Measurements from ENCODE around the gene UBR3.

The UBR3 gene

GRCh38 chr2:169979025-169979424 is 151.8 kb downstream of the UBR3 start:
- Histone ChIP-seq H3K9me2 (replicated peaks; ENCODE audit: low read depth, low read length) (no peaks in the 10 kb centered on the region), H3K27me3 (ENCODE audit: insufficient read depth, low read length, poor library complexity, severe bottlenecking) (no peaks in the 10 kb centered on the region), H3F3A (ENCODE audit: low read depth) (no peaks in the 10 kb centered on the region), H2AFZ (ENCODE audit: low read length) (no peak overlapping the region), H3K36me3 (ENCODE audit: insufficient read depth, low read length) (peaks cover 17% of the 10 kb centered on the region; the same call in 1 of the 2 replicates), H3K4me3 (ENCODE audit: low read length, poor library complexity, severe bottlenecking) (no peak overlapping the region), H3K9me3 (ENCODE audit: insufficient read depth, low read depth, low read length) (peaks cover 17% of the 10 kb centered on the region; the same call in 1 of the 2 replicates), H3K4me1 (ENCODE audit: insufficient read depth, low read length, poor library complexity, severe bottlenecking) (no peaks in the 10 kb centered on the region), H3K79me2 (ENCODE audit: insufficient read depth, low read length) (no peaks in the 10 kb centered on the region), H4K20me1 (ENCODE audit: insufficient read depth, low read length, poor library complexity, severe bottlenecking) (no peaks in the 10 kb centered on the region), H3K9ac (ENCODE audit: low read depth, low read length, poor library complexity, severe bottlenecking) (no peak overlapping the region), H3K4me2 (ENCODE audit: low read depth, low read length, poor library complexity, severe bottlenecking) (no peak overlapping the region)
- TF ChIP-seq CTCF (conservative IDR thresholded peaks at IDR 0.05; ENCODE audit: low read length) (no peak), EZH2phosphoT487 (IDR thresholded peaks at IDR 0.05; ENCODE audit: borderline replicate concordance) (no peak)

DNA sequence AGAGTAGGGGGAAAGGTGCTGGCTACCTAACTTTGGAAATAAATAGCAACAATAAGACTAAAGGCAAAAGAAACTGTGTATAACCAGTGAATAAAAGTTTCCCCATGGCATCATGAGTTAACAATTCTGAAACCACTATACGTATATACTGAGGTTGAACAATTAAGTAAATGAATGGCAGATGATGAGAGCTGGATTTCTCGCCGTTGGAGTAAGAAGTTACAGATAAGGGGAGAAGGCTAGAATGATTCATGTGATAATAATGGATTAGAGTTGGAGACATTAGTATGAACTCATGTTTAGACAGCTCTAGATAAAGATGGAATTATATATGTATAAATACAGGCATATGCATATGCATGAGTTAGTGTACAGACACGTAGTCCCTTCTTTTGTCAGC is 152.7 kb downstream of the UBR3 start:
- no peaks in the 10 kb centered on the region for H3K79me2 ChIP-seq (ENCODE audit: insufficient read depth, low read length)
- peaks cover 17% of the 10 kb centered on the region; the same call in 1 of the 2 replicates for H3K36me3 ChIP-seq (ENCODE audit: insufficient read depth, low read length)
- no peaks in the 10 kb centered on the region for H4K20me1 ChIP-seq (ENCODE audit: insufficient read depth, low read length, poor library complexity, severe bottlenecking)
- H3K4me2 ChIP-seq (ENCODE audit: low read depth, low read length, poor library complexity, severe bottlenecking): no peak overlapping the region
- no peaks in the 10 kb centered on the region for H3F3A ChIP-seq (ENCODE audit: low read depth)
- no peak overlapping the region for H3K9ac ChIP-seq (ENCODE audit: low read depth, low read length, poor library complexity, severe bottlenecking)
- no peaks in the 10 kb centered on the region for H3K27me3 ChIP-seq (ENCODE audit: insufficient read depth, low read length, poor library complexity, severe bottlenecking)
- H2AFZ ChIP-seq (ENCODE audit: low read length): no peak overlapping the region
- TF ChIP-seq CTCF (conservative IDR thresholded peaks at IDR 0.05; ENCODE audit: low read length): no peak
- no peak for TF ChIP-seq EZH2phosphoT487 (IDR thresholded peaks at IDR 0.05; ENCODE audit: borderline replicate concordance)
- peaks cover 17% of the 10 kb centered on the region; the same call in 1 of the 2 replicates for H3K9me3 ChIP-seq (ENCODE audit: insufficient read depth, low read depth, low read length)
- H3K4me1 ChIP-seq (ENCODE audit: insufficient read depth, low read length, poor library complexity, severe bottlenecking): no peaks in the 10 kb centered on the region
- H3K9me2 ChIP-seq (replicated peaks; ENCODE audit: low read depth, low read length): no peaks in the 10 kb centered on the region
- no peak overlapping the region for H3K4me3 ChIP-seq (ENCODE audit: low read length, poor library complexity, severe bottlenecking)

DNA sequence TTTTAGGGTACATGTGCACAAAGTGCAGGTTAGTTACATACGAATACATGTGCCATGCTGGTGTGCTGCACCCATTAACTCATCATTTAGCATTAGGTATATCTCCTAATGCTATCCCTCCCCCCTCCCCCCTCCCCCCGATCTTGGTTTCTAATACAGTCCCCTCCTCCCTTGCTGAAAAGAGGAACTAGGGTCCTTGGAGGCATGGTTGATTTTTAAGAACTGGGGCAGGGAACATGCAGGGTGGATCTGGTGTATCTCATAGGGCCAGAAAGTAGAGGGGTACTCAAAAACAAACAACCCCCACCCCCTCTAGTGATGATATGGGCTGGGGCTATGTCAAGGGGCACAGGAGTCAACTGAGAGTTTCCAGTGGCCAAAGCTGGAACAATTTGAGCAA is 153.4 kb downstream of the UBR3 start:
- H3K4me2 ChIP-seq (ENCODE audit: low read depth, low read length, poor library complexity, severe bottlenecking): no peak overlapping the region
- H3K9me2 ChIP-seq (replicated peaks; ENCODE audit: low read depth, low read length): no peaks in the 10 kb centered on the region
- peaks cover 17% of the 10 kb centered on the region; the same call in 1 of the 2 replicates for H3K36me3 ChIP-seq (ENCODE audit: insufficient read depth, low read length)

More for the DNA sequence above, 153.4 kb downstream of the UBR3 start:
- Histone ChIP-seq H2AFZ (ENCODE audit: low read length) (no peak overlapping the region), H3K4me1 (ENCODE audit: insufficient read depth, low read length, poor library complexity, severe bottlenecking) (no peaks in the 10 kb centered on the region), H3K79me2 (ENCODE audit: insufficient read depth, low read length) (no peaks in the 10 kb centered on the region), H4K20me1 (ENCODE audit: insufficient read depth, low read length, poor library complexity, severe bottlenecking) (no peaks in the 10 kb centered on the region), H3K27me3 (ENCODE audit: insufficient read depth, low read length, poor library complexity, severe bottlenecking) (no peaks in the 10 kb centered on the region), H3K9me3 (ENCODE audit: insufficient read depth, low read depth, low read length) (peaks cover 17% of the 10 kb centered on the region; the same call in 1 of the 2 replicates), H3K4me3 (ENCODE audit: low read length, poor library complexity, severe bottlenecking) (no peak overlapping the region), H3K9ac (ENCODE audit: low read depth, low read length, poor library complexity, severe bottlenecking) (no peak overlapping the region), H3F3A (ENCODE audit: low read depth) (no peaks in the 10 kb centered on the region)
- TF ChIP-seq CTCF (conservative IDR thresholded peaks at IDR 0.05; ENCODE audit: low read length) (no peak), EZH2phosphoT487 (IDR thresholded peaks at IDR 0.05; ENCODE audit: borderline replicate concordance) (no peak)

Data from Loucy (cell line).